NCI-H2081 (cell line): ENCODE results near the gene CENPX.

Source experiments
- DNase-seq, 2 experiments: peaks; one replicate each; lab custom pipeline; 2025; lab: John Stamatoyannopoulos, UW

The CENPX gene

GRCh38 chr17:82055023-82055964 is 32.6 kb upstream of the CENPX start:
- peak in 1 of 2 experiments; percentile 19 for DNase-seq

- DNase-seq: no peak
These were observed 31.8 kb upstream of the CENPX start for GRCh38 chr17:82054351-82055022.

- no peak for DNase-seq
These were observed 31.0 kb upstream of the CENPX start for GRCh38 chr17:82053556-82054263.

GRCh38 chr17:82053130-82053529 is 30.5 kb upstream of the CENPX start:
- no peak for DNase-seq

- no peak for DNase-seq
These were observed 30.0 kb upstream of the CENPX start for GRCh38 chr17:82052638-82053059.

GRCh38 chr17:82051776-82052637 is 29.3 kb upstream of the CENPX start, which contains the start of the genes GPS1 and RFNG:
GPS1 (plus strand) TSS chr17:82051898; CDS start chr17:82051932, 34 bp downstream.
RFNG (minus strand) TSS chr17:82051811; CDS start chr17:82051766, 45 bp downstream.
- DNase-seq: peak; percentile 72 to 77

- no peak for DNase-seq
These were observed 28.3 kb upstream of the CENPX start for GRCh38 chr17:82050761-82051641.

GRCh38 chr17:82050152-82050760 is 27.6 kb upstream of the CENPX start:
- no peak for DNase-seq

- DNase-seq: no peak
These were observed 26.9 kb upstream of the CENPX start for GRCh38 chr17:82049521-82049971.

GRCh38 chr17:82049106-82049505 is 26.4 kb upstream of the CENPX start:
- DNase-seq: no peak

- no peak for DNase-seq
These were observed 25.9 kb upstream of the CENPX start for GRCh38 chr17:82048571-82048971.

GRCh38 chr17:82047914-82048570 is 25.4 kb upstream of the CENPX start:
- no peak for DNase-seq

- DNase-seq: no peak
These were observed 24.7 kb upstream of the CENPX start for GRCh38 chr17:82047379-82047778.

GRCh38 chr17:82046903-82047302 is 24.2 kb upstream of the CENPX start:
- DNase-seq: no peak

- no peak for DNase-seq
These were observed 23.3 kb upstream of the CENPX start for GRCh38 chr17:82045936-82046484.

GRCh38 chr17:82043507-82043906 is 20.8 kb upstream of the CENPX start:
- no peak for DNase-seq

GRCh38 chr17:82042649-82043048 is 20.0 kb upstream of the CENPX start:
- DNase-seq: no peak

- DNase-seq: no peak
These were observed 18.6 kb upstream of the CENPX start for GRCh38 chr17:82041144-82041814.
